KMS-11 (cell line): ENCODE measurements around the gene NDUFS6.
A peak's percentile ranks its signal among the peaks of the same experiment; 100 is the strongest.
"Not testable (repeated sequence)": the region's sequence is repeated elsewhere in the genome, so short reads cannot be mapped to it uniquely, and the experiment has no call there.

ENCODE experiments used
- H2AFZ ChIP-seq: fragments of 200-600 bp; sonication (generic); 2 replicates; pipeline ENCODE4 v1.6.1; 2016; ENCODE audit warnings: antibody characterized with exemption, mixed run types, low read depth
- H3K27ac ChIP-seq: fragments of 200-600 bp; sonication (generic); 2 replicates; pipeline ENCODE4 v1.6.1; 2016; ENCODE audit warnings: mild to moderate bottlenecking, mixed run types
- H3K27me3 ChIP-seq: fragments of 200-600 bp; sonication (generic); 2 replicates; pipeline ENCODE4 v1.6.1; 2017; ENCODE audit warnings: mild to moderate bottlenecking, low read depth, mixed run types, moderate library complexity; ENCODE audit not compliant: insufficient read depth
- H3K36me3 ChIP-seq: fragments of 200-600 bp; sonication (generic); 2 replicates; pipeline ENCODE4 v1.6.1; 2017; ENCODE audit warnings: mild to moderate bottlenecking, mixed run types; ENCODE audit not compliant: insufficient read depth
- H3K4me1 ChIP-seq: fragments of 200-600 bp; sonication (generic); 2 replicates; pipeline ENCODE4 v1.6.1; 2016; ENCODE audit warnings: mild to moderate bottlenecking, low read depth, mixed run types; ENCODE audit not compliant: poor library complexity, severe bottlenecking
- H3K4me2 ChIP-seq: fragments of 200-600 bp; sonication (generic); 2 replicates; pipeline ENCODE4 v1.7.0; 2016; ENCODE audit warnings: mild to moderate bottlenecking, mixed run types
- H3K4me3 ChIP-seq: fragments of 200-600 bp; sonication (generic); IDR thresholded peaks from 2 replicates; pipeline ENCODE4 v1.6.1; 2017; ENCODE audit warnings: low read depth, low read length, mixed read lengths; ENCODE audit not compliant: insufficient read depth
- H3K79me2 ChIP-seq: fragments of 200-600 bp; sonication (generic); 2 replicates; pipeline ENCODE4 v1.6.1; 2016; ENCODE audit warnings: low read depth, mixed run types; ENCODE audit not compliant: insufficient read depth
- H3K9ac ChIP-seq: fragments of 200-600 bp; sonication (generic); 2 replicates; pipeline ENCODE4 v1.6.1; 2016; ENCODE audit warnings: mild to moderate bottlenecking, mixed run types
- H4K20me1 ChIP-seq: fragments of 200-600 bp; sonication (generic); 2 replicates; pipeline ENCODE4 v1.6.1; 2016; ENCODE audit warnings: mild to moderate bottlenecking, mixed run types; ENCODE audit not compliant: insufficient read depth
- CTCF ChIP-seq: fragments of 200-600 bp; sonication (generic); conservative IDR thresholded peaks from 2 replicates; pipeline ENCODE4 v1.6.1; 2017; ENCODE audit warnings: low read depth, mild to moderate bottlenecking, antibody characterized with exemption, low read length, moderate library complexity, mixed read lengths

Gene NDUFS6

GRCh38 chr5:1796371-1797102, 4.7 kb upstream of the NDUFS6 start:
- Histone ChIP-seq H2AFZ (no peak overlapping the region), H3K27me3 (no peaks in the 10 kb centered on the region), H4K20me1 (no peaks in the 10 kb centered on the region), H3K4me2 (no peak overlapping the region), H3K4me1 (peaks cover 36% of the 10 kb centered on the region), H3K36me3 (peaks cover 6% of the 10 kb centered on the region; the same call in 1 of the 2 replicates), H3K79me2 (peaks cover 33% of the 10 kb centered on the region), H3K4me3 (no peak overlapping the region), H3K27ac (no peak overlapping the region), H3K9ac (no peak overlapping the region)
- TF ChIP-seq CTCF: no peak

GRCh38 chr5:1797103-1797800, 4.0 kb upstream of the NDUFS6 start:
- H3K4me1 ChIP-seq: peaks cover 32% of the 10 kb centered on the region
- peaks cover 40% of the 10 kb centered on the region for H3K79me2 ChIP-seq
- H3K36me3 ChIP-seq: peaks cover 6% of the 10 kb centered on the region; the same call in 1 of the 2 replicates
- no peak overlapping the region for H2AFZ ChIP-seq
- H3K4me2 ChIP-seq: no peak overlapping the region
- no peak for TF ChIP-seq CTCF
- H3K27ac ChIP-seq: no peak overlapping the region
- H3K9ac ChIP-seq: no peak overlapping the region
- H3K27me3 ChIP-seq: no peaks in the 10 kb centered on the region
- H3K4me3 ChIP-seq: no peak overlapping the region
- no peaks in the 10 kb centered on the region for H4K20me1 ChIP-seq

- Histone ChIP-seq H2AFZ (no peak overlapping the region), H3K27me3 (no peaks in the 10 kb centered on the region), H3K27ac (no peak overlapping the region), H3K4me1 (peaks cover 34% of the 10 kb centered on the region), H3K4me2 (peak overlapping the region; percentile 77; the same call in 1 of the 2 replicates), H3K9ac (no peak overlapping the region), H3K36me3 (peaks cover 6% of the 10 kb centered on the region; the same call in 1 of the 2 replicates), H4K20me1 (no peaks in the 10 kb centered on the region), H3K79me2 (peaks cover 46% of the 10 kb centered on the region), H3K4me3 (no peak overlapping the region)
- TF ChIP-seq CTCF: no peak
Measured at GRCh38 chr5:1797855-1798254, 3.4 kb upstream of the NDUFS6 start.

GRCh38 chr5:1798589-1798988, 2.6 kb upstream of the NDUFS6 start:
- H4K20me1 ChIP-seq: not testable (repeated sequence)

More at GRCh38 chr5:1798589-1798988, 2.6 kb upstream of the NDUFS6 start:
- Histone ChIP-seq H3K4me1 (peaks cover 29% of the 10 kb centered on the region), H3K4me2 (peak overlapping the region; percentile 77), H3K9ac (peak overlapping the region; percentile 90; the same call in 1 of the 2 replicates), H3K27ac (peak overlapping the region; percentile 61; the same call in 1 of the 2 replicates), H3K79me2 (peaks cover 53% of the 10 kb centered on the region)
- not testable (repeated sequence) for H2AFZ ChIP-seq, H3K4me3 ChIP-seq, H3K27me3 ChIP-seq, H3K36me3 ChIP-seq
